OCI-LY3 (cell line): ENCODE measurements around the gene B4GALNT2.

Source experiments
- CTCF ChIP-seq: fragments of 200-600, 300-600 bp; sonication (generic); IDR thresholded peaks from 2 replicates; pipeline ENCODE4 v1.5.1; 2014; ENCODE audit warnings: antibody characterized with exemption, low read length, low read depth
- EZH2phosphoT487 ChIP-seq: fragments of 200-600 bp; shearing (Covaris generic); IDR thresholded peaks from 2 replicates; pipeline ENCODE4 v1.6.1; 2018; ENCODE audit warnings: antibody characterized with exemption, mixed run types, low read depth

- TF ChIP-seq CTCF (no peak), EZH2phosphoT487 (no peak)
Measured at GRCh38 chr17:49180998-49181635, 48.5 kb downstream of the B4GALNT2 start.
